ENCODE data around the gene FRRS1L.
A peak's percentile ranks its signal among the peaks of the same experiment; 100 is the strongest.
"Not testable (repeated sequence)": the region's sequence is repeated elsewhere in the genome, so short reads cannot be mapped to it uniquely, and the experiment has no call there.

Gene FRRS1L

GRCh38 chr9:109132567-109133021, 34.5 kb downstream of the FRRS1L start:
- Histone ChIP-seq H3K9me3 (ENCODE audit: control insufficient read depth in 2 of 2, low read length in 2 of 2) (no peaks in the 10 kb centered on the region), H3K27ac (ENCODE audit: low read length) (no peak overlapping the region), H3K9ac (ENCODE audit: low read length in 2 of 2) (no peak overlapping the region), H3K36me3 (ENCODE audit: control insufficient read depth in 2 of 2, insufficient read depth in 2 of 2, low read length in 2 of 2) (no peaks in the 10 kb centered on the region), H3K4me3 (ENCODE audit: low read length in 2 of 2) (no peak overlapping the region), H3K27me3 (ENCODE audit: control insufficient read depth in 1 of 2, insufficient read depth in 2 of 2, low read length in 2 of 2) (no peaks in the 10 kb centered on the region), H3K4me1 (ENCODE audit: control insufficient read depth, insufficient read depth, low read length) (no peaks in the 10 kb centered on the region)

GRCh38 chr9:109129470-109130197, 37.4 kb downstream of the FRRS1L start:
- no peaks in the 10 kb centered on the region for H3K27me3 ChIP-seq (ENCODE audit: control insufficient read depth in 1 of 2, insufficient read depth in 2 of 2, low read length in 2 of 2)
- H3K36me3 ChIP-seq (ENCODE audit: control insufficient read depth in 2 of 2, insufficient read depth in 2 of 2, low read length in 2 of 2), result no peaks in the 10 kb centered on the region
- no peak overlapping the region for H3K4me3 ChIP-seq (ENCODE audit: low read length in 2 of 2)
- H3K4me1 ChIP-seq (ENCODE audit: control insufficient read depth, insufficient read depth, low read length), result no peaks in the 10 kb centered on the region
- no peaks in the 10 kb centered on the region for H3K9me3 ChIP-seq (ENCODE audit: control insufficient read depth in 2 of 2, low read length in 2 of 2)
- no peak overlapping the region for H3K9ac ChIP-seq (ENCODE audit: low read length in 2 of 2)
- no peak overlapping the region for H3K27ac ChIP-seq (ENCODE audit: low read length)

GRCh38 chr9:109126671-109127070, 40.4 kb downstream of the FRRS1L start:
- not testable (repeated sequence) for H3K27me3 ChIP-seq (ENCODE audit: control insufficient read depth in 1 of 2, insufficient read depth in 2 of 2, low read length in 2 of 2); H3K36me3 ChIP-seq (ENCODE audit: control insufficient read depth in 2 of 2, insufficient read depth in 2 of 2, low read length in 2 of 2); H3K9ac ChIP-seq (ENCODE audit: low read length in 2 of 2); H3K4me3 ChIP-seq (ENCODE audit: low read length in 2 of 2); H3K4me1 ChIP-seq (ENCODE audit: control insufficient read depth, insufficient read depth, low read length); H3K27ac ChIP-seq (ENCODE audit: low read length); H3K9me3 ChIP-seq (ENCODE audit: control insufficient read depth in 2 of 2, low read length in 2 of 2)

- Histone ChIP-seq H3K27me3 (ENCODE audit: control insufficient read depth in 1 of 2, insufficient read depth in 2 of 2, low read length in 2 of 2) (no peaks in the 10 kb centered on the region), H3K36me3 (ENCODE audit: control insufficient read depth in 2 of 2, insufficient read depth in 2 of 2, low read length in 2 of 2) (no peaks in the 10 kb centered on the region), H3K9me3 (ENCODE audit: control insufficient read depth in 2 of 2, low read length in 2 of 2) (no peaks in the 10 kb centered on the region), H3K4me3 (ENCODE audit: low read length in 2 of 2) (no peak overlapping the region), H3K9ac (ENCODE audit: low read length in 2 of 2) (no peak overlapping the region), H3K4me1 (ENCODE audit: control insufficient read depth, insufficient read depth, low read length) (peaks cover 6% of the 10 kb centered on the region), H3K27ac (ENCODE audit: low read length) (no peak overlapping the region)
Measured at GRCh38 chr9:109124121-109124520, 42.9 kb downstream of the FRRS1L start.

GRCh38 chr9:109122726-109123621, 44.1 kb downstream of the FRRS1L start:
- H3K4me3 ChIP-seq (ENCODE audit: low read length in 2 of 2), result no peak overlapping the region
- H3K9me3 ChIP-seq (ENCODE audit: control insufficient read depth in 2 of 2, low read length in 2 of 2), result no peaks in the 10 kb centered on the region
- no peaks in the 10 kb centered on the region for H3K36me3 ChIP-seq (ENCODE audit: control insufficient read depth in 2 of 2, insufficient read depth in 2 of 2, low read length in 2 of 2)
- H3K27me3 ChIP-seq (ENCODE audit: control insufficient read depth in 1 of 2, insufficient read depth in 2 of 2, low read length in 2 of 2), result no peaks in the 10 kb centered on the region
- H3K4me1 ChIP-seq (ENCODE audit: control insufficient read depth, insufficient read depth, low read length), result peaks cover 15% of the 10 kb centered on the region
- no peak overlapping the region for H3K27ac ChIP-seq (ENCODE audit: low read length)
- no peak overlapping the region for H3K9ac ChIP-seq (ENCODE audit: low read length in 2 of 2)

GRCh38 chr9:109121232-109121796, 45.7 kb downstream of the FRRS1L start:
- Histone ChIP-seq H3K27ac (ENCODE audit: low read length) (no peak overlapping the region), H3K27me3 (ENCODE audit: control insufficient read depth in 1 of 2, insufficient read depth in 2 of 2, low read length in 2 of 2) (no peaks in the 10 kb centered on the region), H3K9ac (ENCODE audit: low read length in 2 of 2) (no peak overlapping the region), H3K4me1 (ENCODE audit: control insufficient read depth, insufficient read depth, low read length) (peaks cover 18% of the 10 kb centered on the region), H3K9me3 (ENCODE audit: control insufficient read depth in 2 of 2, low read length in 2 of 2) (no peaks in the 10 kb centered on the region), H3K4me3 (ENCODE audit: low read length in 2 of 2) (no peak overlapping the region), H3K36me3 (ENCODE audit: control insufficient read depth in 2 of 2, insufficient read depth in 2 of 2, low read length in 2 of 2) (no peaks in the 10 kb centered on the region)

GRCh38 chr9:109120204-109120789, 46.8 kb downstream of the FRRS1L start:
- Histone ChIP-seq H3K4me3 (ENCODE audit: low read length in 2 of 2) (peak overlapping the region in 1 of 2 donors; percentile 17), H3K27ac (ENCODE audit: low read length) (no peak overlapping the region), H3K9me3 (ENCODE audit: control insufficient read depth in 2 of 2, low read length in 2 of 2) (no peaks in the 10 kb centered on the region), H3K9ac (ENCODE audit: low read length in 2 of 2) (no peak overlapping the region), H3K4me1 (ENCODE audit: control insufficient read depth, insufficient read depth, low read length) (peaks cover 24% of the 10 kb centered on the region), H3K27me3 (ENCODE audit: control insufficient read depth in 1 of 2, insufficient read depth in 2 of 2, low read length in 2 of 2) (no peaks in the 10 kb centered on the region), H3K36me3 (ENCODE audit: control insufficient read depth in 2 of 2, insufficient read depth in 2 of 2, low read length in 2 of 2) (no peaks in the 10 kb centered on the region)

- Histone ChIP-seq H3K4me3 (ENCODE audit: low read length in 2 of 2) (peak within 1 kb of the TSS; percentile 74 to 92), H3K4me1 (ENCODE audit: control insufficient read depth, insufficient read depth, low read length) (peaks cover 29% of the 10 kb centered on the region)
Measured at GRCh38 chr9:109119439-109120203, 47.4 kb downstream of the FRRS1L start, which contains the start of gene TMEM245. TSS of gene TMEM245 (minus strand) at chr9:109119947. CDS start at chr9:109119913, 34 bp downstream.

GRCh38 chr9:109118808-109119438, 48.1 kb downstream of the FRRS1L start:
- Histone ChIP-seq H3K4me1 (ENCODE audit: control insufficient read depth, insufficient read depth, low read length) (peaks cover 31% of the 10 kb centered on the region), H3K9ac (ENCODE audit: low read length in 2 of 2) (peak overlapping the region; percentile 63 to 84), H3K27me3 (ENCODE audit: control insufficient read depth in 1 of 2, insufficient read depth in 2 of 2, low read length in 2 of 2) (no peaks in the 10 kb centered on the region), H3K36me3 (ENCODE audit: control insufficient read depth in 2 of 2, insufficient read depth in 2 of 2, low read length in 2 of 2) (no peaks in the 10 kb centered on the region), H3K9me3 (ENCODE audit: control insufficient read depth in 2 of 2, low read length in 2 of 2) (no peaks in the 10 kb centered on the region), H3K27ac (ENCODE audit: low read length) (peak overlapping the region; percentile 66), H3K4me3 (ENCODE audit: low read length in 2 of 2) (peak overlapping the region; percentile 74 to 92)

More at GRCh38 chr9:109119439-109120203, 47.4 kb downstream of the FRRS1L start, which contains the start of gene TMEM245:
- Histone ChIP-seq H3K9ac (ENCODE audit: low read length in 2 of 2) (peak within 1 kb of the TSS; percentile 63 to 84), H3K9me3 (ENCODE audit: control insufficient read depth in 2 of 2, low read length in 2 of 2) (no peaks in the 10 kb centered on the region), H3K27me3 (ENCODE audit: control insufficient read depth in 1 of 2, insufficient read depth in 2 of 2, low read length in 2 of 2) (no peaks in the 10 kb centered on the region), H3K36me3 (ENCODE audit: control insufficient read depth in 2 of 2, insufficient read depth in 2 of 2, low read length in 2 of 2) (no peaks in the 10 kb centered on the region), H3K27ac (ENCODE audit: low read length) (peak within 1 kb of the TSS; percentile 66)

All from stomach smooth muscle (tissue), 2 donors.